Cardiac septum (tissue), 1 donor: ENCODE results near the gene DHRS4L2. TPM values are rescaled to one million over a fixed set of nuclear protein-coding genes. Genes with fewer than 3 reads are reported as not detected.
"Not testable (repeated sequence)": the region's sequence is repeated elsewhere in the genome, so short reads cannot be mapped to it uniquely, and the experiment has no call there.

ENCODE experiments used
- DNase-seq: peaks from one replicate; pipeline ENCODE4 v3.0.0-alpha.2; 2020; ENCODE audit warnings: low spot score
- intact Hi-C: fragments of 100-400 bp; cut with DNase I; formaldehyde crosslinking; loops from one replicate; pipeline ENCODE4 v1.14.0; 2022
- total RNA-seq: library from RNA; stranded (reverse); fragmentation: NEBNext Ultra II Directional; extraction: Animal tissue kit (Norgen Biotek cat#: 25700); gene quantifications from one replicate; pipeline ENCODE4 v1.2.1, GENCODE V29; 2021
- donor health status: DM: no; HTN: no; CAD: no.

DHRS4L2 gene
- total RNA-seq, 1 donor from 2014 or later: 26.2 TPM

DNA sequence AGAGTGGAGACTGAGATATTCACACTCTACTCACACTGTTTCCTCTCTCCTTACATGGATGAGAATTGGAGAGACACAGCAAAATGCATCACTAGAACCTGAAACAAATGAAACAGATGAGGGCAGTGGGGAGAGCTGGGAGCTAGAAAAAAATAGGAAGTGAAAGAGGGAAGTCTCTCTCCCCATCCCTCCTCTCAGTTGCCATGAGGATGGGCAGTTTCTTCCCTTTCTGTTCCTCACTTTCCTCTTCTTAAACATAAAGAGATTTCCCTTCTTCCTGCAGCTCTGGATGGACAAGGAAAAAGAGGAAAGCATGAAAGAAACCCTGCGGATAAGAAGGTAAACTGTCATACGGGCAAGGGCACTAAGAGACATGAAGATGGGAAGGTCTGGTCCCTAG, 60.3 kb downstream of the DHRS4L2 start:
- intact Hi-C loops, DNase-seq: not testable (repeated sequence)

GRCh38 chr14:24050753-24051152, 62.0 kb downstream of the DHRS4L2 start:
- DNase-seq, intact Hi-C loops: not testable (repeated sequence)

DNA sequence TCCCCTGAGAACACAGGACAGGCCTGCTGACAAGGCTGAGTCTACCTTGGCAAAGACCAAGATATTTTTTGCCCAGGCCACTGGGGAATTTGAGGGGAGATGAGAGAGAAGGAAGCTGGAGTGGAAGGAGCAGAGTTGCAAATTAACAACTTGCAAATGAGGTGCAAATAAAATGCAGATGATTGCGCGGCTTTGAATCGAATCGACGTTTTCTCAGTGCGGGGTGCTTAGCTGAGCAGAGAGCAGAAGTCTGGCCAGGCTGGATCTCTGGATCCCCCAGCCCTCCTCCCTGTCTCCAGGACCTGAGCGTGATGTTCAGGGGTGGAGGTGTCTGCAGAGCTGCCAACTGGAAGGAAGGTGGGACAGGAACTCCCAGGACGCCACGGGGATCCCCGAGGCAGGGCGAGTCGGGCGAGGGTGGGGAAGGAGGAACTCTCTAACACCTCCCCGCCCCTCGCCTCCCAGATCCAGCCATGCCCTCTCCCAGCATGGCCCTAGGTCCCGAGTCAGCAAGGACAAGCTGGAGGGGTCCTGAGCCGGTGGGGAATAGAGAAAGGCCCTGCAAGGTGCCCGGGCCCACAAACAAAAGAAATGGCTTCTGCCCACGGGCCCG, 62.6 kb downstream of the DHRS4L2 start:
- no peak for DNase-seq
- intact Hi-C loops: no loop called here

DNA sequence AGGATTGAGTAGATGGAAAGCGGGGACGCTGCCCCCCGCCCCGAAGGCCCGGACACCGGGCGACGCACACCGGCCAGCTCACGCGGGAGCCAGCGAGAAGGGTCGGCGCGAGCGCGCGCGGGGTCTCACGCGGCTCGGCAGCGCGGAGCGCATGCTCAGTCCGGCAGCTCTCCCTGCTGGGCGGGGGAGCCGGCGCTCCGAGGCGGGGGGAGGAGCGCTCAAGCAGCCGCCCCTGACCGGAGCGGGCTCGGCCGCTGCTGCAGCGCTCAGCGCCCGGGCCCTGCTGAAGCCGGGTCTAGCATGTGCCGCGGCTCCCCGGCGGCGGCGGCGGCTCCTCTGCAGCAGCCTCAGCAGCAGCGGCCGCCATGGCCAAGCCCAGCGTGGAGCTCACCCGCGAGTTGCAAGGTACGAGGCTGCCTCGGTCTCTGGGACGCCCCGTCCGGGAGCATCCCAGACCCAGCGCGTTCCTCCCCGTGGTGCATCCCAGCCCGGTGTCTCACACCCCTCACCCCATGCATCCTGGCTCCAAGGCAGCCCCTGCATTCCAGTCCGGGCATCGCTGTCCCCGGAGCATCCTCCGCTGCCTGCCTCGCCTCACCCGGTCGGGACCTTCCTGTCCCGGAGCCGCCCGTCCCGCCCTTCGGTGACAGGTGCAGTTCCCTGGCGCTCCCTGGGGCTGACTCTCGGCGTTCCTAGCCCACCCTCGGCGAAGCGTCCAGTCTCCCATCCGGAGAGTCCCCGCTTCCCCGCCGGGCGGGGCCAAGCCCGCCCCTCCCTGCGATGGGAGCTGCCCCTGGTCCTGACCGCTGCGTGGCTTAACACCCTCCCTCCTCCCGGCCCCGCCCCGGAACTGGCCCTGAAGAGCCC, 63.3 kb downstream of the DHRS4L2 start, which contains the start of gene CARMIL3:
Gene CARMIL3 (plus strand): TSS at position 221 of the 867 bp plus-strand sequence. CDS start 145 bp downstream, at position 366.
- no peak for DNase-seq
- intact Hi-C loops: no loop called here

DNA sequence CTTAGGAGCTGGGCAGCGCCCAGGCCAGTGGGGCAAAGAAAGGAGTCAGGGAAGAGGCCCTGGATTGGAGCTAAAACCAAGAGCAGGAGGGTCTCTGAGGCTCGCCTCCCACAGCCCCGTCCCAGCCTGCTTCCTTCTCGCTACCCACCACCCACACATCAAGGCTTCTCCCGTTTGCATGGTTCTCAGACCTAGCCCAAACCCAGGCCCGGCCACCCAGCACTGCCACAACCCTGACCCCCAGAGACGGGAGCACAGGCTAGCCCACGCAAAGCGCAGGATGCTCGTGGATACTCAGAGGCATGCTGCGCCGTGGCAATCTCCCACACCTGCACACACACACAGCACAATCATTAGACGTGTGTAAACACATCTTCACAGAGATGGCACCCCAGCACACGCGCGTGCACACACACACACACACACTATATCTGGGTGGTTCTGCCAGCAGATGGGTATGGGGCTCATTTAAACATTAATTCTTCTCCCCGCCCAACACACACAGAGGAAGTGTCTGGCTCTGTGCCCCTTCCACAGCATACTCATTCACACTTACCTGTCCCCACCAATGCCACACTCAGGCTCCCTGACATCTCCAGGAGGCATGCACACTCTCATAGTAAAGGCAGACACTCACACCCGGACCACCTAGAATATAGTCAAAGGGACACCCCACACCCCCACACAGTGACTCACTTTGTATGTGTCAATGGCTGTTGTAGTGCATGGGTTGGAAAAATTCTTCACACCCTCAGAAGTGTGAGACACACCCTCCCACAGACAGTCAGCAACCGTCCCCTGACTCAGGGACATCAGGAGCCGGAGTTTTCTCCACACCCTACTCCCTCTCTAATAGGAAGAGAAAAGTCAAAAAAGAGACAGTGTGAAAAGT, 64.2 kb downstream of the DHRS4L2 start:
- intact Hi-C loops: no loop called here
- DNase-seq: no peak

- intact Hi-C loops: no loop called here
- peak; percentile 68 for DNase-seq
Observed at GRCh38 chr14:24053548-24054323, 65.0 kb downstream of the DHRS4L2 start.

DNA sequence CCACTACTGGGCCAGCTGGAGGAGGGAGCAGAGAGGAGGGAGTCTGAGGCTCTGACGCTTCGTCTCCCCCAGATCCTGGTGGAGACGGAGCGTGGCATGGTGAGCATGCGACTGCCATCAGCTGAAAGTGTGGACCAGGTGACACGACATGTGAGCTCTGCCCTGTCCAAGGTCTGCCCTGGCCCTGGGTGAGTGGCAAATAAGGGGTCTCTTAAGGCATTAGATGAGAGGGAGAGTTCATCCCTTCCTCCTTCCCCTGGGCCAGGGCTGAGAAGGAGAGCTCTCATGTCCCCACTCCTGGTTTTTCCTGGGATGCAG, 65.6 kb downstream of the DHRS4L2 start:
- DNase-seq: peak; percentile 57

DNA sequence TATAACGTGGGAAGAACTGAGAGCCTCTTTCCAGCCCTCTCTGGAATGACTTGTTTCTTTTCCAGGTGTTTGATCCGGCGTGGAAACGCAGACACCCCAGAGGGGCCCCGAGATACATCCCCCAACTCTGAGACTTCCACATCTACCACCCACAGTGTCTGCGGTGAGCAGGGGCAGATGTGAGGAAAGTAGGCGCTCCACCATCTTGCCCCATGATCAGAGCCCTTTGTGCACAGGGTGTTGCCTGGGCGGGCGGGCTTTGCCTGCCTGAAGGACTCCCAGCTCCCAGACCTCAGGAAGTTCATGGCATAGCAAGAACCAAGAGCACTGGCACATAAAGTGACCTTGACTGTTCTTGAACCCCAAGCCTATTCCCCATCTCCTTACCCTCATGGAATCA, 65.9 kb downstream of the DHRS4L2 start:
- DNase-seq: no peak
- intact Hi-C loops: no loop called here

More for the DNA sequence above, 65.6 kb downstream of the DHRS4L2 start:
- intact Hi-C loops: no loop called here

Other genes with a start within 250 kb of the DHRS4L2 start
- 26.0 TPM for gene DHRS4, start 35.2 kb upstream of the DHRS4L2 start, total RNA-seq
- 0.05 TPM for gene CARMIL3, start 63.1 kb downstream of the DHRS4L2 start, total RNA-seq
- 1.4 TPM for gene CPNE6, start 82.6 kb downstream of the DHRS4L2 start, total RNA-seq
- gene PCK2, start 105.4 kb downstream of the DHRS4L2 start, total RNA-seq: 2.2 TPM
- 54.1 TPM for gene DCAF11, start 125.8 kb downstream of the DHRS4L2 start, total RNA-seq
- 2.4 TPM for gene NRL, start 126.0 kb downstream of the DHRS4L2 start, total RNA-seq
- 112 TPM for gene FITM1, start 141.7 kb downstream of the DHRS4L2 start, total RNA-seq
- 61.3 TPM for gene PSME1, start 147.3 kb downstream of the DHRS4L2 start, total RNA-seq
- 14.6 TPM for gene EMC9, start 152.7 kb downstream of the DHRS4L2 start, total RNA-seq
- gene PSME2, start 157.7 kb downstream of the DHRS4L2 start, total RNA-seq: 49.7 TPM
- 31.3 TPM for gene RNF31, start 158.6 kb downstream of the DHRS4L2 start, total RNA-seq
- 44.8 TPM for gene IRF9, start 172.3 kb downstream of the DHRS4L2 start, total RNA-seq
- 5.7 TPM for gene REC8, start 183.2 kb downstream of the DHRS4L2 start, total RNA-seq
- 15.7 TPM for gene IPO4, start 199.9 kb downstream of the DHRS4L2 start, total RNA-seq
- 19.1 TPM for gene TM9SF1, start 206.5 kb downstream of the DHRS4L2 start, total RNA-seq
- gene TSSK4, start 216.8 kb downstream of the DHRS4L2 start, total RNA-seq: not detected
- 30.0 TPM for gene CHMP4A, start 224.6 kb downstream of the DHRS4L2 start, total RNA-seq
- 16.7 TPM for gene MDP1, start 227.1 kb downstream of the DHRS4L2 start, total RNA-seq
- gene NEDD8, start 243.4 kb downstream of the DHRS4L2 start, total RNA-seq: 167 TPM
- 33.2 TPM for gene GMPR2, start 244.0 kb downstream of the DHRS4L2 start, total RNA-seq